GM19099 (cell line): ENCODE measurements around the gene BTBD19.

Experiments
- POLR2A ChIP-seq: IDR thresholded peaks from 3 replicates; pipeline ENCODE4 v1.6.1; 2011; ENCODE audit warnings: low read depth; ENCODE audit not compliant: insufficient read length; ENCODE audit errors: extremely low read depth

Gene BTBD19

GRCh38 chr1:44808063-44808937 lies at the start of gene BTBD19:
Gene BTBD19, plus strand, starts transcription at chr1:44808523. Its CDS starts 298 bp downstream, at chr1:44808821.
- TF ChIP-seq POLR2A, result no peak

GRCh38 chr1:44759077-44759476 lies 49.2 kb upstream of the BTBD19 start:
- TF ChIP-seq POLR2A, result no peak

- TF ChIP-seq POLR2A, result no peak
Measured at GRCh38 chr1:44760876-44761275, 47.4 kb upstream of the BTBD19 start.

- peak; percentile 99 for TF ChIP-seq POLR2A
Measured at GRCh38 chr1:44775078-44775929, 33.0 kb upstream of the BTBD19 start, which contains the start of gene RPS8. Gene RPS8, plus strand, starts transcription at chr1:44775540. Its CDS starts 57 bp downstream, at chr1:44775597.

GRCh38 chr1:44775930-44776729 lies 32.2 kb upstream of the BTBD19 start:
- no peak for TF ChIP-seq POLR2A

- no peak for TF ChIP-seq POLR2A
Measured at GRCh38 chr1:44776730-44777068, 31.6 kb upstream of the BTBD19 start.

- TF ChIP-seq POLR2A, result no peak
Measured at GRCh38 chr1:44777547-44777946, 30.8 kb upstream of the BTBD19 start.

GRCh38 chr1:44777969-44778635 lies 30.2 kb upstream of the BTBD19 start:
- TF ChIP-seq POLR2A, result no peak

GRCh38 chr1:44778705-44779576 lies 29.4 kb upstream of the BTBD19 start:
- no peak for TF ChIP-seq POLR2A

- TF ChIP-seq POLR2A, result peak; percentile 35
Measured at GRCh38 chr1:44780583-44781121, 27.7 kb upstream of the BTBD19 start.

- no peak for TF ChIP-seq POLR2A
Measured at GRCh38 chr1:44783697-44784093, 24.6 kb upstream of the BTBD19 start.

GRCh38 chr1:44784094-44785028 lies 24.0 kb upstream of the BTBD19 start:
- TF ChIP-seq POLR2A, result peak; percentile 62

GRCh38 chr1:44785029-44785380 lies 23.3 kb upstream of the BTBD19 start:
- no peak for TF ChIP-seq POLR2A
